K562 (cell line): ENCODE measurements around the gene TPBG. TPM values are rescaled to one million over a fixed set of nuclear protein-coding genes. Genes with fewer than 3 reads are reported as not detected.

Experiments
- ATAC-seq: fragments of 200-7000 bp; cut with Tn5 transposase; 3 replicates; pipeline ENCODE4 v1.9.1; 2020; ENCODE audit warnings: moderate library complexity
- BruUV-seq: library from RNA; stranded (reverse); fragments of 400-500 nt; replicated peaks from 2 replicates; lab custom pipeline; 2021; lab: Mats Ljungman, UMichigan
- CTCF ChIA-PET: fragments of 300-600 bp; formaldehyde crosslinking; extraction: SDS; loops from one replicate; lab custom pipeline; 2021; ENCODE audit warnings: low intra/inter-chr PET ratio; lab: Yijun Ruan, JAX
- POLR2A ChIA-PET: fragments of 300-600, 350-650 bp; sonication (Branson Sonifier 250); formaldehyde crosslinking; extraction: SDS; loops from one replicate; lab custom pipeline; 2021; ENCODE audit warnings: antibody characterized with exemption, inconsistent platforms; lab: Yijun Ruan, JAX
- DNase-seq, 4 experiments: peaks; one replicate each; pipeline versions ENCODE4 v3.0.0 to v3.0.0-alpha.2; 2011 to 2018; ENCODE audit warnings: low spot score in 3 of 4, mixed read lengths in 3 of 4; ENCODE audit errors: extremely low read depth in 1 of 4
- FAIRE-seq: peaks from 2 replicates; lab custom pipeline; 2011; peaks lifted over from hg19 to GRCh38; lab: Jason Lieb, UNC
- H2AFZ ChIP-seq: 2 replicates; pipeline ENCODE4 v1.6.0; 2011; ENCODE audit warnings: low read depth, low read length, control low read depth, inconsistent platforms
- H3K27ac ChIP-seq: fragments of 200-600 bp; 3 replicates; pipeline ENCODE4 v1.8.0; 2011; ENCODE audit warnings: low read depth, mild to moderate bottlenecking, control low read depth, inconsistent platforms, low read length, moderate library complexity, mixed read lengths; ENCODE audit errors: extremely low read depth
- H3K27me3 ChIP-seq, 2 experiments: fragments of 300-600 bp in 1 of 2; 2 replicates in 1 of 2; 3 replicates in 1 of 2; pipeline versions ENCODE4 v1.6.0 to v1.8.0; 2011; ENCODE audit warnings: inconsistent platforms in 2 of 2, low read length in 2 of 2, mild to moderate bottlenecking in 1 of 2, mixed read lengths in 1 of 2, moderate library complexity in 1 of 2; ENCODE audit not compliant: control insufficient read depth in 2 of 2, insufficient read depth in 2 of 2
- H3K36me3 ChIP-seq: fragments of 300-600 bp; 3 replicates; pipeline ENCODE4 v1.8.0; 2011; ENCODE audit warnings: mild to moderate bottlenecking, low read length, inconsistent platforms; ENCODE audit not compliant: control insufficient read depth, insufficient read depth
- H3K4me1 ChIP-seq, 2 experiments: fragments of 200-600 bp in 1 of 2; replicated peaks in 1 of 2; 2 replicates in 1 of 2; 3 replicates in 1 of 2; pipeline versions ENCODE4 v1.5.1 to v1.8.0; 2011; ENCODE audit warnings: inconsistent platforms in 2 of 2, low read length in 2 of 2, mild to moderate bottlenecking in 1 of 2, mixed read lengths in 1 of 2, moderate library complexity in 1 of 2; ENCODE audit not compliant: control insufficient read depth in 2 of 2, insufficient read depth in 2 of 2
- H3K4me2 ChIP-seq: 2 replicates; pipeline ENCODE4 v1.6.1; 2011; ENCODE audit warnings: low read length, control low read depth, inconsistent platforms, mixed read lengths; ENCODE audit not compliant: insufficient read depth
- H3K4me3 ChIP-seq: fragments of 200-600 bp; sonication (generic), shearing (Covaris generic); 2 replicates; pipeline ENCODE4 v1.5.1; 2016; ENCODE audit warnings: control low read depth, inconsistent platforms
- H3K79me2 ChIP-seq: fragments of 200-600 bp; 3 replicates; pipeline ENCODE4 v1.8.0; 2011; ENCODE audit warnings: low read length, inconsistent platforms; ENCODE audit not compliant: control insufficient read depth, insufficient read depth
- H3K9ac ChIP-seq, 2 experiments: 2 replicates each; pipeline versions ENCODE4 v1.6.0 to v1.6.1; 2011; ENCODE audit warnings: low read depth in 2 of 2, low read length in 2 of 2, control low read depth in 1 of 2, inconsistent platforms in 1 of 2, mild to moderate bottlenecking in 1 of 2, mixed read lengths in 1 of 2; ENCODE audit not compliant: insufficient read depth in 1 of 2
- H3K9me1 ChIP-seq: one replicate; pipeline ENCODE4 v1.6.0; 2011; ENCODE audit warnings: inconsistent platforms, mild to moderate bottlenecking, low read length, moderate library complexity; ENCODE audit not compliant: control insufficient read depth, insufficient read depth
- H3K9me3 ChIP-seq: replicated peaks from 2 replicates; pipeline ENCODE4 v1.5.1; 2011; ENCODE audit warnings: low read depth, low read length, inconsistent platforms; ENCODE audit not compliant: control insufficient read depth, insufficient read depth
- H4K20me1 ChIP-seq: replicated peaks from 2 replicates; pipeline ENCODE4 v1.6.1; 2011; ENCODE audit warnings: low read length, inconsistent platforms, mixed read lengths; ENCODE audit not compliant: control insufficient read depth, insufficient read depth
- ATF3 ChIP-seq, 2 experiments: fragments of 450-650 bp in 1 of 2; sonication (generic) in 1 of 2; formaldehyde crosslinking in 1 of 2; IDR thresholded peaks in 1 of 2; conservative IDR thresholded peaks in 1 of 2; 2 replicates each; pipeline versions ENCODE4 v1.6.1 to v1.8.1; 2016 to 2023; ENCODE audit warnings: mild to moderate bottlenecking in 2 of 2, moderate library complexity in 2 of 2, inconsistent platforms in 1 of 2, missing genetic modification reagents in 1 of 2
- ATF4 ChIP-seq: fragments of 450-650 bp; formaldehyde crosslinking; IDR thresholded peaks from 2 replicates; pipeline ENCODE4 v1.4.0; 2022; ENCODE audit warnings: mild to moderate bottlenecking, moderate library complexity
- BCL6 ChIP-seq: fragments of 250-450 bp; sonication (Bioruptor Pico); IDR thresholded peaks from 2 replicates; pipeline ENCODE4 v1.4.0; 2020
- CBFA2T3 ChIP-seq: fragments of 450-650 bp; IDR thresholded peaks from 2 replicates; pipeline ENCODE4 v1.6.1; 2017
- CEBPG ChIP-seq, 3 experiments: fragments of 200-800 bp in 1 of 3; sonication (Bioruptor generic) in 1 of 3; sonication (generic) in 1 of 3; formaldehyde crosslinking in 1 of 3; IDR thresholded peaks in 2 of 3; conservative IDR thresholded peaks in 1 of 3; 2 replicates each; pipeline versions ENCODE4 v1.6.1 to v1.8.0; 2016 to 2022; ENCODE audit warnings: missing compliant biosample characterization in 2 of 3, missing genetic modification characterization in 2 of 3, mild to moderate bottlenecking in 1 of 3, missing genetic modification reagents in 1 of 3
- FIP1L1 ChIP-seq: fragments of 200-400 bp; formaldehyde crosslinking; IDR thresholded peaks from 2 replicates; pipeline ENCODE4 v1.6.1; 2018; ENCODE audit warnings: mild to moderate bottlenecking, low read depth, low read length; ENCODE audit not compliant: poor library complexity, severe bottlenecking
- MEIS2 ChIP-seq: fragments of 450-650 bp; IDR thresholded peaks from 2 replicates; pipeline ENCODE4 v1.6.1; 2014; ENCODE audit warnings: mild to moderate bottlenecking; ENCODE audit not compliant: partially characterized antibody
- MYNN ChIP-seq, 2 experiments: sonication (generic); formaldehyde crosslinking in 1 of 2; IDR thresholded peaks; 2 replicates each; pipeline versions ENCODE4 v1.5.0 to v1.6.1; 2016 to 2020; ENCODE audit warnings: antibody characterized with exemption in 1 of 2, missing genetic modification reagents in 1 of 2
- NFIC ChIP-seq: fragments of 450-650 bp; IDR thresholded peaks from 2 replicates; pipeline ENCODE4 v1.6.1; 2017; ENCODE audit warnings: mild to moderate bottlenecking, inconsistent platforms
- POU5F1 ChIP-seq: fragments of 150-350 bp; IDR thresholded peaks from 2 replicates; pipeline ENCODE4 v1.6.1; 2014; ENCODE audit warnings: borderline replicate concordance, low read length, low read depth, mild to moderate bottlenecking; ENCODE audit not compliant: partially characterized antibody
- PTTG1 ChIP-seq: fragments of 450-650 bp; IDR thresholded peaks from 2 replicates; pipeline ENCODE4 v1.6.1; 2016; ENCODE audit warnings: low read depth, mild to moderate bottlenecking, missing genetic modification characterization, missing compliant biosample characterization
- RCOR1 ChIP-seq, 2 experiments: IDR thresholded peaks; 2 replicates each; pipeline ENCODE4 v1.6.1; 2012; ENCODE audit warnings: low read depth in 2 of 2, low read length in 2 of 2, borderline replicate concordance in 1 of 2, improper control_type of control experiment in 1 of 2
- SRSF9 ChIP-seq: fragments of 200-400 bp; formaldehyde crosslinking; IDR thresholded peaks from 2 replicates; pipeline ENCODE4 v1.6.1; 2017; ENCODE audit warnings: low read depth, low read length, borderline replicate concordance
- STAG1 ChIP-seq: sonication (generic); formaldehyde crosslinking; IDR thresholded peaks from 2 replicates; pipeline ENCODE4 v1.5.0; 2020; ENCODE audit warnings: missing genetic modification reagents, borderline replicate concordance
- YY1 ChIP-seq, 3 experiments: IDR thresholded peaks; 2 replicates each; pipeline ENCODE4 v1.6.1; 2011; ENCODE audit warnings: low read length in 2 of 3, mild to moderate bottlenecking in 2 of 3, moderate library complexity in 2 of 3, borderline replicate concordance in 1 of 3, control low read depth in 1 of 3, low read depth in 1 of 3; ENCODE audit not compliant: insufficient read depth in 3 of 3, insufficient replicate concordance in 2 of 3, control insufficient read depth in 1 of 3, insufficient read length in 1 of 3; ENCODE audit errors: extremely low read depth in 1 of 3
- ZBTB12 ChIP-seq: fragments of 250-450 bp; sonication (Bioruptor Pico); IDR thresholded peaks from 2 replicates; pipeline ENCODE4 v1.4.0; 2020
- ZBTB8A ChIP-seq: fragments of 450-650 bp; IDR thresholded peaks from 2 replicates; pipeline ENCODE4 v1.6.1; 2018; ENCODE audit warnings: mild to moderate bottlenecking, moderate library complexity; ENCODE audit not compliant: partially characterized antibody
- ZNF324 ChIP-seq: fragments of 250-450 bp; sonication (Bioruptor Pico); IDR thresholded peaks from 2 replicates; pipeline ENCODE4 v1.4.0; 2020; ENCODE audit warnings: mild to moderate bottlenecking
- ZNF695 ChIP-seq: fragments of 450-650 bp; formaldehyde crosslinking; IDR thresholded peaks from 2 replicates; pipeline ENCODE4 v1.4.0; 2020; ENCODE audit warnings: mild to moderate bottlenecking, moderate library complexity
- WGBS: fragments of 100-300 bp; shearing (Covaris generic); methylation state at CpG from one replicate; pipeline ENCODE4 v1.1.6; 2016; ENCODE audit warnings: low coverage, mixed read lengths; ENCODE audit not compliant: insufficient coverage; ENCODE audit errors: missing lambda C conversion rate; 5-methylcytosine and 5-hydroxymethylcytosine counted together
- in situ Hi-C: fragments of 300-500 bp; cut with MboI; formaldehyde crosslinking; loops from 4 replicates; pipeline ENCODE4 v1.15.0; 2018; ENCODE audit warnings: inconsistent platforms, mixed read lengths
- intact Hi-C: fragments of 100-400 bp; cut with micrococcal nuclease; formaldehyde crosslinking; loops from 2 replicates; pipeline ENCODE4 v1.14.2; 2022
- polyA plus RNA-seq, 8 experiments: library from polyadenylated mRNA; depleted of rRNA in 4 of 8; stranded (reverse) in 5 of 8; unstranded in 3 of 8; fragments of >200 nt; fragmentation: Nextera tagmentation in 2 of 8; fragmentation: Illumina TruSeq in 1 of 8; extraction: Ambion mirVana in 2 of 8; extraction: Trizol in 1 of 8; gene quantifications; 2 replicates each; pipeline versions ENCODE4 v1.2.1 to v1.2.3, GENCODE V29; 2011 to 2014; ENCODE audit warnings: inconsistent platforms in 1 of 8, missing spikeins in 1 of 8
- total RNA-seq, 7 experiments: library from RNA; depleted of rRNA in 6 of 7; stranded (reverse); fragments of >200 nt in 6 of 7; fragmentation: Illumina TruSeq in 2 of 7; extraction: Trizol in 2 of 7; gene quantifications; 2 replicates each; pipeline versions ENCODE4 v1.2.1 to v1.2.3, GENCODE V29; 2011 to 2021; ENCODE audit warnings: low replicate concordance in 1 of 7

The TPBG gene
- total and polyA plus RNA-seq, 9 of the 15 experiments (the other 6 are each of a cell fraction or from before 2014, with no cell fraction given), result 0.18 to 0.88 (median 0.36) TPM

- DNase-seq, result no peak
- Histone ChIP-seq H3K4me3 (no peak overlapping the region), H3K27ac (no peak overlapping the region), H3K9me1 (no peaks in the 10 kb centered on the region), H3K9me3 (no peaks in the 10 kb centered on the region), H3K79me2 (no peaks in the 10 kb centered on the region), H3K36me3 (no peaks in the 10 kb centered on the region), H2AFZ (no peak overlapping the region), H3K4me1 (no peaks in the 10 kb centered on the region), H3K9ac (no peak overlapping the region), H3K27me3 (no peaks in the 10 kb centered on the region), H4K20me1 (no peaks in the 10 kb centered on the region; the same call in 1 of the 2 replicates), H3K4me2 (no peak overlapping the region)
- in situ Hi-C loops, result no loop called here
- no peak for ATAC-seq
- FAIRE-seq, result no peak
- CTCF ChIA-PET, result no interaction called here
- POLR2A ChIA-PET, result no interaction called here
- 0% methylated on average over 2 of the region's 2 CpGs for WGBS
- intact Hi-C loops, result loop anchor here (10.0 kb wide), 1 partner anchor 646 kb away; no protein-coding TSS in a partner anchor
- BruUV-seq, result no TSS peak
- TF ChIP-seq NFIC (no peak), BCL6 (CRISPR knock-in tag) (no peak), ZBTB8A (no peak), ZNF324 (no peak), YY1 (IDR thresholded peaks at IDR 0.05; ENCODE audit: borderline replicate concordance in 1 of 3, control insufficient read depth in 1 of 3, extremely low read depth in 1 of 3, insufficient read depth in 3 of 3, insufficient read length in 1 of 3, insufficient replicate concordance in 2 of 3, low read depth in 1 of 3, low read length in 2 of 3) (no peak), SRSF9 (no peak), ZBTB12 (no peak), ATF4 (CRISPR knock-in tag) (no peak), POU5F1 (no peak), MYNN (IDR thresholded peaks at IDR 0.05) (no peak), MYNN (CRISPR knock-in tag; IDR thresholded peaks at IDR 0.05) (no peak), CEBPG (CRISPR knock-in tag; IDR thresholded peaks at IDR 0.05) (no peak), CEBPG (tag; conservative IDR thresholded peaks at IDR 0.05 in 1 of 2, IDR thresholded peaks at IDR 0.05 in 1 of 2) (peak; percentile 73 to 95), STAG1 (CRISPR knock-in tag) (no peak), CBFA2T3 (no peak), FIP1L1 (no peak), ATF3 (IDR thresholded peaks at IDR 0.05) (peak; percentile 57; the same call in 1 of the 2 replicates), ATF3 (CRISPR knock-in tag; conservative IDR thresholded peaks at IDR 0.05) (no peak), ZNF695 (CRISPR knock-in tag) (no peak), PTTG1 (tag) (no peak), MEIS2 (no peak), RCOR1 (IDR thresholded peaks at IDR 0.05; ENCODE audit: borderline replicate concordance in 1 of 2, low read depth in 2 of 2, low read length in 2 of 2) (0 out of 4 replicates have a peak, but pooled peaks of 1 of the 2 experiments have one; percentile 6)
Observed at GRCh38 chr6:82408952-82409431, 45.4 kb downstream of the TPBG start.
